GM10248 (cell line): ENCODE results near the gene CAPN15.
"Not testable (repeated sequence)": the region's sequence is repeated elsewhere in the genome, so short reads cannot be mapped to it uniquely, and the experiment has no call there.

ENCODE experiments used
- CTCF ChIA-PET: fragments of 300-600 bp; sonication (Branson Sonifier 250); formaldehyde crosslinking; extraction: SDS; loops from one replicate; lab custom pipeline; 2021; ENCODE audit warnings: antibody characterized with exemption; lab: Yijun Ruan, JAX
- POLR2A ChIA-PET: fragments of 350-650 bp; sonication (Branson Sonifier 250); formaldehyde crosslinking; extraction: SDS; loops from one replicate; lab custom pipeline; 2020; ENCODE audit warnings: antibody characterized with exemption; lab: Yijun Ruan, JAX
- DNase-seq: peaks from one replicate; pipeline ENCODE4 v3.0.0; 2012; ENCODE audit errors: extremely low spot score
- TF ChIP-seq, protein P1 (sequence below): IDR thresholded peaks from 2 replicates; pipeline ENCODE4 v1.5.1; 2012; ENCODE audit warnings: mild to moderate bottlenecking, low read depth; ENCODE audit errors: extremely low read depth, missing control alignments, control extremely low read depth

Gene CAPN15

DNA sequence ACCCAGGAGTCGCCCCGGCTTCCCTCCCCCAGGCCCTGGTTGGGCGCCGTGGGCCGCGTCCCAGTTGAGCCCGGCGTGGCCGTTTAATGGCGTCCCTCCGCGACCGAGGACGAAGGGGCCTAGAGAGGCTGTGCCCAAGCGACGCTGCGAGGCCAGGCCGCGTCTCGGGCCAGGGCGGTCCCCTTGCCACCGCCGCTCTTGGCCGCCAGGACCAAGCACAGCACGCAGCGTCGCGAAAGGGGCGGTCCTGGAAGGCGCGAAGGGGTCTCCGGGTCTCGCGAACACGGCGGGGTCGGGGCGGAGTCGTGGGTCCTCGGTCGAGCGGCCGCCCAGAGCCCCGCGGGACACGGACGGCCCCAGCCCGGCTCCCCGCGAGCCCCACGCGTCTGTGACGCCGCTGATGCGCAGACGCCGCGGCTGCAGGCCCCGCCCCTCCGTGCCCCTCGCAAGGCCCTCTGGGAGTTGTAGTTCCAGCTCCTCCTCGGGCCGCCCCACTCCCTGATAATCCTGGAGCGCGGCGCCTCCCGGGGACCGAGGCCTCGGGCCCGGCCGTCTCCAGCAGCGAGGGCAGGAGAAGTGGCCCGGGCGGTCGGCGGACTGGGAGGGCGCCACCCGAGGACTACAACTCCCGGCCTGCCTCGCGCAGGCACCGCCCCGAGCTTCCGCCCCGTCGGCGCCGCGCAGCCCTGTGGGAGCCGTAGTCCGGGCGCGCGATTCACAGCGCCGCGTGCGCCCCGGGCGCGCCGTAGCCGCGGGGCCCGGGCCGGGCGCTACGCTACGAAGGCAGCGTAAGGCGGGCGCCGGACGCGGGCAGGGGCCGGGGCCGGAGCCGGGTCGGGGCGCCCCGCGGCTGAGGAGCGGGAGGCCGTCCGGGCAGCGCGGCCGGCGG is at the start of gene CAPN15:
CAPN15 (plus strand) TSS at position 698 of the 889 bp plus-strand sequence. CDS start 19,127 bp downstream, outside the sequence.
- CTCF ChIA-PET: no interaction called here
- peak; percentile 92 for DNase-seq
- TF ChIP-seq, protein P1, sequence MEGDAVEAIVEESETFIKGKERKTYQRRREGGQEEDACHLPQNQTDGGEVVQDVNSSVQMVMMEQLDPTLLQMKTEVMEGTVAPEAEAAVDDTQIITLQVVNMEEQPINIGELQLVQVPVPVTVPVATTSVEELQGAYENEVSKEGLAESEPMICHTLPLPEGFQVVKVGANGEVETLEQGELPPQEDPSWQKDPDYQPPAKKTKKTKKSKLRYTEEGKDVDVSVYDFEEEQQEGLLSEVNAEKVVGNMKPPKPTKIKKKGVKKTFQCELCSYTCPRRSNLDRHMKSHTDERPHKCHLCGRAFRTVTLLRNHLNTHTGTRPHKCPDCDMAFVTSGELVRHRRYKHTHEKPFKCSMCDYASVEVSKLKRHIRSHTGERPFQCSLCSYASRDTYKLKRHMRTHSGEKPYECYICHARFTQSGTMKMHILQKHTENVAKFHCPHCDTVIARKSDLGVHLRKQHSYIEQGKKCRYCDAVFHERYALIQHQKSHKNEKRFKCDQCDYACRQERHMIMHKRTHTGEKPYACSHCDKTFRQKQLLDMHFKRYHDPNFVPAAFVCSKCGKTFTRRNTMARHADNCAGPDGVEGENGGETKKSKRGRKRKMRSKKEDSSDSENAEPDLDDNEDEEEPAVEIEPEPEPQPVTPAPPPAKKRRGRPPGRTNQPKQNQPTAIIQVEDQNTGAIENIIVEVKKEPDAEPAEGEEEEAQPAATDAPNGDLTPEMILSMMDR: no peak
- POLR2A ChIA-PET: no interaction called here

DNA sequence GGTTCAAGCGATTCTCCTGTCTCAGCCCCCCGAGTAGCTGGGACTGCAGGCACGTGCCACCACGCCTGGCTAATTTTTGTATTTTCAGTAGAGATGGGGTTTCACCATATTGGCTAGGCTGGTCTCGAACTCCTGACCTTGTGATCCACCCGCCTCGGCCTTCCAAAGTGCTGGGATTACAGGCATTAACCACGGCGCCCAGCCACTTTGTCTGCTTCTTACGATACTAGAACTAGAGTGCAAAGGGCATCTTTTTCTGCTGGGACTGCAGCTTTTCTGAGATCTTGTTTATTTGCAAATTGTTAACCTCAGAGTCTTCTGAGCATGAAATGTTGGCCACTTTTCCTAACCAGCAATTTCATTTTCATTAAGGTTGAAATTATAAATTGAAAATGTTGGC is 49.2 kb upstream of the CAPN15 start:
- CTCF ChIA-PET: interaction anchor here (1.5 kb wide), 1 partner anchor 10 kb away, joined by 3 read pairs; no protein-coding TSS in a partner anchor
- DNase-seq, POLR2A ChIA-PET: not testable (repeated sequence)

DNA sequence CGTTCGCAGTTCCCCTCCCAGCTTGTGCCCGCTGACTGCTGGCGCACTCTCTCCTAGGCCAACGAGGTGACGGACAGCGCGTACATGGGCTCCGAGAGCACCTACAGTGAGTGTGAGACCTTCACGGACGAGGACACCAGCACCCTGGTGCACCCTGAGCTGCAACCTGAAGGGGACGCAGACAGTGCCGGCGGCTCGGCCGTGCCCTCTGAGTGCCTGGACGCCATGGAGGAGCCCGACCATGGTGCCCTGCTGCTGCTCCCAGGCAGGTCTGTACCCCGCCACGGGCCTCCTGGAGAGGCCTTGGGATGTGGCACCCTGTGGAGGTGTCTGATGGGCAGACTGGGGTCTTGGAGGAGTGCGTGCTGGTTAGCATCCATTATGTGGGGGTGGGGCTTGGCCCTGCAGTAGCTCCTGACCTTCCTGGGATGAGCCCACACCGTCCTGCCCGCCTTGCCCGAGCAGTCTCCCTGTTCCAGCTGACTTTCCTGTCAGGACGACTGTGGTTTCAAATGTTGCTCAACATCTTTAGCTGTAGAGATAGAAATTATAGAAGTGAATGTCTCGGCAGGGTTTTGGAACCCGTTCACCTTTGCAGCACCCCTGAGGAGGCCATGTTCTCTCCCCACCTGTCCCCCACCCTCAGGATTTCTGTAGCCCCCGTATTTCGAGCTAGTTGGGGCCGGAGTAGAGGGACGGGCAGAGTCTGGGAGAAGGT is 44.9 kb upstream of the CAPN15 start:
- TF ChIP-seq, protein P1: no peak
- ChIA-PET CTCF (interaction anchor here (1.6 kb wide), 1 partner anchor 14 kb away, joined by 3 read pairs; no protein-coding TSS in a partner anchor), POLR2A (no interaction called here)
- DNase-seq: no peak

DNA sequence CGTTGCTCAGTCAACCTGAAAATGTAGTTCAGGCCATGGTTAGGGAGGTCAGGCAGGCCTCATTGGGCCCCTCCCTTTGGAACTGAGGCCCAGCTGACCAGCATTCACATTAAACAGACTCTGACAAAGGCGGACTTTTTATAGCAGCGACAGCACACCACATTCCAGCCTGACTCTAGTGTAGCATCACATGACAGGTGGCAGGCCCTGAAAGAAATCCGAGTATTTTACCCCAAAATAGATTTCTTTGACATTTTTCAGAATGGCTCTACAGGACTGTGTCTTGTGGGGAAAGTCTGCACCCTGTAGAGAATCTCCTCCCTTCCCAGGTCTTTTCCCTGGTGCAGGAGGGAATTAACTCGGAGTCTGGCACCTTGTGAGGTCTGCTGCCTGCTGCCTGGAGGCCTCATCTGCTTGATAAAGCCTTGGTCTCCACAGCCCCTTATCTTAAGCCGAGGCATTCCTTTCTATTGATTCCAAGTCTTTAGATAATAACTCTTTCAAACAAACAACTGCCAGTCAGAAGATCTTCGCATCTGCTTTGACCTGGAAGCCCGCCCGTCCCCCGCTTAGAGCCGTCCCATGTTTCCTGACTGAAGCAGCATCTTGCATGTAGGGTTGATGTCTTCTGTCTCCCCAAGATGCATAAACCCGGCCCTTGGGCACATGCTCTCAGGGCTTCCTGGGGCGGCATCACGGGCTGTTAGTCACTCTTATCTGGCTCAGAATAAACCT is 44.0 kb upstream of the CAPN15 start:
- ChIA-PET POLR2A (no interaction called here), CTCF (interaction anchor here (1.6 kb wide), 1 partner anchor 15 kb away, joined by 3 read pairs; no protein-coding TSS in a partner anchor)
- no peak for DNase-seq
- TF ChIP-seq, protein P1: no peak

DNA sequence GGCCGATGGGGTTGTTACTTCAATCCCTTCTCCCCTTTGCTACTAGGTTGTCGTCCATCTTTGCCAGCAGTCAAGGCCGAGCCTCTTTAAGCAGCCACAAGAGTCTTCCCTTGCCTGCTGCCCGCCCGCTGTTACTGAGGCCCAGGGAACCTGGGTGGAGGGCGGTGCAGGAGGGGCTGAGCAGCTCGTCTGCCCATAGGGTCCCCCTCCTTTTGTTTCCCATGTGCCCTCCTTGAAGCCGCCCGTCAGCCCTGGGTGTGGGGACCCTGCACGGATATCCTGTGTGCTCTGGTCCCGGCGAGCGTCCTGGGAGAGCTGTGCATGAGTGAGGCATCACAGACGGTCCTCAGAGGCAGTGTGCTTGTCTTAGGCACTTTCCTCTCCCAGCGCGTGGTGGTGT is 37.9 kb upstream of the CAPN15 start:
- TF ChIP-seq, protein P1: no peak
- DNase-seq: no peak
- CTCF ChIA-PET: no interaction called here
- POLR2A ChIA-PET: no interaction called here

DNA sequence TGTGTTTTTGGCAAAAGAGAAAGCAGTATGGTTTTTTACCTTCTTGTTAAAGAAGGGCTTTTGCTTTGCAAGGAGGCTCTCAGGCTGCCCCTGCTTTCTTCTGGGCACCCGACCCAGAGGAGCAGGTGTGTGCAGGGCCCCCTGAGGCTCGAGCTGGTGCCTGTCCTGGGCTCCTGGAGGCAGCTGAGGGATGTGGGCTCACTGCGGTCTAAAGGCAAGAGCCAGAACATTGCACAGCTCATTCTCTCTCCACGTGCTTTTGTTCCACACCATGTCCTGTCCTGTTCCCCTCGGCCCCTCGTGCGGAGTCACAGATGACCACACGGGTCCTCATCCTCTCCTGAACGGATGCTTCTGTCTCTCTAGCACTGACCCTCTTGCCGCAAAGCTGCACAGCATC is 36.7 kb upstream of the CAPN15 start:
- TF ChIP-seq, protein P1: no peak
- ChIA-PET CTCF (no interaction called here), POLR2A (no interaction called here)
- no peak for DNase-seq
